ENCODE measurements around the gene COL19A1.
"Not testable (repeated sequence)": the region's sequence is repeated elsewhere in the genome, so short reads cannot be mapped to it uniquely, and the experiment has no call there.

Gene COL19A1

DNA sequence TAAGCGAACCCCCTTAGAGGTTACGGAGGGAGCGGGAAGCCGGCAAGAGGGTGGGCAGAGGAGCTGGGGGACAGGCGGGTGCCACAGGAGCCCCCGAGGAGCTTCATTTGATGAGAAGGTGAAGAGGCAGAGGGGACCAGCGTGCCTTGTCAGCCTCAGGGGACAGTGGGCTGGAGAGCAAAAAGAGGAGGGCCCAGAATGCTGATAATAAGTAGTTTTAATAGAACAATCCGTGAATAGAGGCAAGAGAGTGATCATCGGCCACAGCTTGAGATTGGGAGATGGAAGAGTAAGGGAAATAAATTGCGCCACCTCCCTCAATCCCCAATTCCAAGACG is 1.3 kb downstream of the COL19A1 start:
- no peak for DNase-seq

DNA sequence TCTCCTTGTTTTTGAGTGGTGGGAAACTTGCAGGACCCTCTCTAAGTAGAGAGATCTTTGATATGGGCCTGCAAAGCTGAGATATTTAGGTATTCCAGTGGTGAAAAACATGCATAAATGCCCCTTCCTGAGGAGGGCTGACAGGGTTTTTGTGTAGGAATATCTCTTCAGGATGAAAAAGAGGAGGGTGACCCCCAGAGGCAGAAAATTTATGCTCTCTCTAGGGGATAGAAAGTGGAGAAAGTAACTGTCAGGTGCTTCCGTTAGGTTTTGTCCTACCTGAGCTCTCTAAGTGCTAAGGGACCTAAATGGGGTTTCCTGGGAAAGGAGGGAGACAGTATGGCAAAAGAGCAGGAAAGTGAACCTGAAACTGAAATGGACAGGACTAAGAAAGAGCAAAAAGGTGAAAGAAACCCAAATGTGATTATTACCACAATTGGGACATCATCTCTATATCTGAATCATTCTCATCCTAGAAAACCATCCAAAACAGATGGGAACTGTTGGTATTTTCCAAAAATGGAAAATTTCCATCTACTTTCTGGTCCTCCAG is 2.0 kb downstream of the COL19A1 start:
- DNase-seq: no peak

DNA sequence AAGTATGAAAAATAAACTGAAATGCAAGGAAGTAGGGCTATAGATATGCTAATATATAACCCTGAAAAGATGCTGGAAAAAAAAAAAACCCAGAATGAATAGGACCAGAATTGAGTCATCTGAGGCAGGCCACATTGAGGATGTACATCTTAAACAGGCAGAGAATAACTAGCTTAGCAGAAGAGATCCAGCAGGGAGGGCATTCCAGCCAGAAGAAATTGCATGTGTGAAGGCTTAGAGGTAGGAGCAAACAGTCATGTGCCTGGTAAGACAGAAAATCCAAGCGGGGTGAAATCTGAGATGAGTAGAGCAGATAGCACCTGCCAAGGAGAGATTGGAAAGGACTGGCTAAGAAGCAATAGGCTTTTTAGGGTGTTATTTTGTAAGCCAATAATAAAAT is 2.6 kb downstream of the COL19A1 start:
- no peak for DNase-seq

DNA sequence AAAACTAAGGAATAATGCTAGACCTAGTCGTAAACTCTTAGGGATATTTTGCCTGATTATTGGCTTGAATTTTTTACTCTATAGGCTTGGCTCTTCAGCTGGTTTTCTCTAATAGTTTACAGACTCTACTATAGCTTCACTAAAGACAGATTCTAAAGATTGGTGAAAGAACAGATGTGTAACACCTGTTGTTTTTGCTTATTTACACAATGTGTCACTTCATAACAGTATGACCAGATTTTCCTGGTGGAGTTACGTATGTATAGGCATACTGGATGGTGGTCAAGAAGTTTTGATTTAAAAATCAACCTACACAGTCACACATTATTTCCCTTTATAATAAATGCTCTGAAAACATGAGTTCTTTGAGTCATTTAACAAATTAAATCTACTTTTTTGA is 4.8 kb downstream of the COL19A1 start:
- DNase-seq: no peak

DNA sequence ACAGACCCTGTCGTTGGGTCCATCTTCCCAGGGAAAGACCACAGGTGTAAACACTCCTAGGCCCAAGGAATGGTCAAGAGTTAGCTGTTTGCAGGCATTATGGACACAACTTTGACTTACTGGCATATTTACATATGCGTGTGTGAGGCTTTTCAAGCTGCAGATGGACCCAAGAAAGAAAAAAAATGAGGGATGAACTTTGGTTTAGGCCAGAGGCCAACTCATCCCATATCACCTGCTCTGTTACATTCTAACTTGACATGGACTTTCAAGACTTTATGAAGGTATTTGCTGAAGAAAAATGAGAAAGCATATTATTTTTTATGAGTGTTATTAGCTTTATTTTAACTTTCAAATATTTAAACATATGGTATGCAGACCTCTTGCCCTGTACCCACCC is 6.9 kb downstream of the COL19A1 start:
- DNase-seq: no peak

DNA sequence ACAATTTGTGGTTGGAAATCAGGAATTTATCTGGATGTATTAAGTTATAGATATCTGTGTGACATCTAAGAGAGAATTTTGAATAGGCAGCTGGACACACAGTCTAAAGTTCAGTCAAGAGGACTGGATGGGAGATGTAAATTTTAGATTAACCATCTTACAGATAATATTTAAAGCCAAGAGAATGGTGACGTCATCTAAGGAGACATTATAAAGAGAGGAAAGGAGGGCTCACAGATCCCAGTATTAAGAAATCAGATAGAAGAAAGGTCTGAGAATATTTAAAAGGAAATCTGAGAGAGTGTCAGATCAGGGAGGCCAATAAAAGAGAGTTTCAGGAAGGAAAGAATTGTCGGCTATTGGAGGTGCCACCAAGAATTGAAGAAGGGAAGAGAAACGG is 9.4 kb downstream of the COL19A1 start:
- DNase-seq: no peak

DNA sequence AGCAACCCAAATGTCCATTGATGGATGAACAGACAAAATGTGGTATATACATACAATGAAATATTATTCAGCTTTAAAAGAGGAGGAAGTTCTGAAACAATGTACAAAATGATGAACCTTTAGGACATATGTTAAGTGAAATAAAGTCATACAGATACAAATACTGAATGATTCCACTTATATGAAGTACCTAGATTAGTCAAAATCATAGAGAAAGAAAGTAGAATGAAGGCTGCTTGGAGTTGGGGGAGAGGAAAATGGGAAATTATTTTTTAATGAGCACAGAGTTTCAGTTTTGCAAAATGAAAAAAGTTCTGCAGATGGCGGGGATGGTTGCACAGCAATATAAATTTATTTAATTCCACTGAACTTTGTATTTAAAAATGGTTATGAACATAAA is 12.4 kb downstream of the COL19A1 start:
- no peak for DNase-seq

DNA sequence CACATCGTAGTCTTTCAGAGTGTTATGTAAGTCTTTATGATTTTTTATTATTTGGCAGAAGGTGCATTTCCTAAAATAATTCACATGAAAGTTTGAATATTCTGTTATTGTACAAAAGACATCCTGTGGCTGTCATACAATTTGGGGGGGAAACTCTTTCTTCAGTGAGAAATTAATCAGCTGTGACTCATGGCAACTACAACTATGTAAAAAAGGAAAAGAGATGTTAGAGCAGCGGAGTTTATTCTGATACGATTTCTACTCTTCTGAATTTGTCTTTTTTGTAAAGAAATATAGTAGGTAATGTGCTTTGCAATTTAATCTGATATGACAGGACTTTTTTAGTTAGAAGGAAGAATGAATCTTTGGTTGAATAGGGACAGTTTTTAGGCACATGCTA is 14.2 kb downstream of the COL19A1 start:
- no peak for DNase-seq

DNA sequence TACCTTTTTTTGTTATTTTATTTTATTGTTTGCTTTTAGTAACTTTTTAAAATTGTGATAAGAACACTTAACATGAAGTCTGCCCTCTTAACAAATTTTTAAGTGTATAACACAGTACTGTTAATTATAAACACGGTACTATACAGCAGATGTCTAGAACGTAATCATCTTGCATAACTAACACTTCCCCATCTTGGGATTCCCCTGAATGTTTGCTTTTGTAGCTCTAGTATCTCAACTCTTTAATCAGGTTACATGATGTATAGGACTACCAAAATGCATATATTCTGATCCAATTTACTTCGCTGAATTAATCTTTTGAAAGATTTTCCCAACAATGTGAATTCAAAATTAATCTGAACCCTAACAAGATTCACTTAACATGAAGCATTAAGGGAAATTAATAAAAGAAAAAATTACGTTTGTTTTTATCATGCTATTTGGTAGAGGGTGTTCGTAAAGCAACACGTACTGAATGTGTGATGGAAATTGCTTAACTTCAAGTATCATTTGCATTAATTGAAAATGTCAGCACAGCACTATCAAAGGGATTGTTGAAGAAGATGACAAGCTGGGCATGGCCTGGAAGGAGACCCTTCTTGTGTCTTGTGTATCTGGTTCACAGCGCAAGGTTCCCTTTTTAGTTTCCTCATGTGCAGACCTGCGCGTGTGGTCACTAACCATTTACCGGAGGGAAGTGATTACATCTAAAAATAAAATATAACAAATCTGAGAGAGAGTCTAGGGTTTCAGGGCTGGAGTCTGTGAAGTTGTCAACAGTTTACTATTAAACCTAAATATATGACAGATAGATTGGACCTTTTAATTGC is 15.2 kb downstream of the COL19A1 start:
- DNase-seq: no peak

DNA sequence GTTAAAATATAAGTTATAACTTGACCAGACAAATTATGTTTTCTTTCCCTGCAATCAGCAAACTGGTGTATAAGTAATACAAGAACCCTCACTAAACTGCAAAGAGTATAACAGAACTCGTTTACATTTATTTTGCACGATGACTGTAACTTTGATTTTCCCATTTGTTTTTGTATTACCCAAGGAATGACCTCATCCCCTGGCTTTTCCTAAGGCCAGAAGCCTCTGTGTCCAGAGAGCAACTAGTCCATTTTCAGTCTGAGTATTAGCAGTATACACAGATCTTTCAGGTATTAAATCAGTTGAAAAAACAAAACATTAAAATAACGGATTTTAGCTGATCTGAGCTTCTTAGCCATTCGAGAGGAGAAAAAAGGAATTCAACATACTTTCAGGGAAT is 17.2 kb downstream of the COL19A1 start:
- no peak for DNase-seq

DNA sequence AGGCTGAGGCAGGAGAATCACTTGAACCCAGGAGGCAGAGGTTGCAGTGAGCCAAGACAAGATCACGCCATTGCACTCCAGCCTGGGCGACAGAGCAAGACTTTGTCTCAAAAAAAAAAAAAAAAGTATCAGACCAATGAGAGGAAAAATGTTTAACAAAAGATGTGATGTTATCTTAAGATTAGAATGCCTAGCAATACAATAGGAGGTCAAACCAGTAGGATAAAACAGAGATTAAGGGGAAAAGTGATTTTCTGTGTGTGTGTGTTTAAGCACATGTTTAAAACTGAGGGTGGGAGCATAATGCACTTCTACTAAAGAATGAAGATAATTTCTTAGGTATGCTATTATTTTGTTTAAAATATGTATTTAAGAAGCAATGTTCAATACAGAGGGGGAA is 17.9 kb downstream of the COL19A1 start:
- DNase-seq: no peak

DNA sequence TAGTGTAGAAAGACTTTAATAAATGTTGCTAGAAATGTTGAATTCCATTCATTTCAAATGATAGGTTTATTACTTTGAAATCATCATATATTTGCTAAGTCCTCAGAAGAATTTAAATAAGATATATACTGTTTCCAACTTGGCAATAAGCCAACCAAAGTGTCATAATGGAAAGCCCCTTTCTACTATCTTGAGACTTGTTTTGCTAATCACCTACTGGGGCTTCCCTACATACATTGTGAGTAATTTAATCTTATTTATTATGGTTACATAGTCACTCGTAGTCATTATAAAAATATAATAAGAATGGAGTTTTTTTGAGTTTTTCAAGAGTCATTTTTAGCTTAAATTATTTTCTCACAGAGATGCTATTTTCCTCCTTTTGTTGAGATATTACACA is 20.7 kb downstream of the COL19A1 start:
- no peak for DNase-seq

DNA sequence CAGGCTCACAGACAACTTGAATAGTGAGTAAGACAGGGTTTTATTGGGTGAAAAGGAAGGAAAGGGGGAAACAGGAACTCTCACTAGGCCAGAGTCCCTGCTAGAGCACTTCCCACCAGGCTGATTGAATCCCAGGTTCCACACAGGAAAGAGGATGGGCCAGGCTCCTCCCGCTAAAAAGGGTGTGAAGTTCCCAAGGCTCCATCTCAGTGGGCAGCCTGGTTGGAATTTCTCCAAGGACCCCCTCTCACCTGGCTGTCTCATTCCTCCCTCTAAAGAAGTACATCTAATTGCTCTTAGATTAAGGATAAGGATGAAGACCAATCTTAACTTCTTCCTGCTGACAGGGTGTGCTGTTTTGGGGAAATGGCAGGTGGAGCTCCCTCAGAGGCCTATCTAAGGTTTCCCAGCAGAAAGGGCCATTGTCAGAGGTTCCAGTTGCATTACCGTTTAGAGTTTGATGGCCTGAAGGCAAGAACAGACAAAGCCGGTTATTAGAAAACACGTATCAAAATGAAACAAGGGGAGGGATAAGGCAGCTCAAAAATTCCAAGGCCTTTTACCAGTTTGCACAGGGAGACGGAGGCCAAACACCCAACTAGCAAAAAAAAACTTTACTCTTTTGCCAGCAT is 21.5 kb downstream of the COL19A1 start:
- DNase-seq: no peak

DNA sequence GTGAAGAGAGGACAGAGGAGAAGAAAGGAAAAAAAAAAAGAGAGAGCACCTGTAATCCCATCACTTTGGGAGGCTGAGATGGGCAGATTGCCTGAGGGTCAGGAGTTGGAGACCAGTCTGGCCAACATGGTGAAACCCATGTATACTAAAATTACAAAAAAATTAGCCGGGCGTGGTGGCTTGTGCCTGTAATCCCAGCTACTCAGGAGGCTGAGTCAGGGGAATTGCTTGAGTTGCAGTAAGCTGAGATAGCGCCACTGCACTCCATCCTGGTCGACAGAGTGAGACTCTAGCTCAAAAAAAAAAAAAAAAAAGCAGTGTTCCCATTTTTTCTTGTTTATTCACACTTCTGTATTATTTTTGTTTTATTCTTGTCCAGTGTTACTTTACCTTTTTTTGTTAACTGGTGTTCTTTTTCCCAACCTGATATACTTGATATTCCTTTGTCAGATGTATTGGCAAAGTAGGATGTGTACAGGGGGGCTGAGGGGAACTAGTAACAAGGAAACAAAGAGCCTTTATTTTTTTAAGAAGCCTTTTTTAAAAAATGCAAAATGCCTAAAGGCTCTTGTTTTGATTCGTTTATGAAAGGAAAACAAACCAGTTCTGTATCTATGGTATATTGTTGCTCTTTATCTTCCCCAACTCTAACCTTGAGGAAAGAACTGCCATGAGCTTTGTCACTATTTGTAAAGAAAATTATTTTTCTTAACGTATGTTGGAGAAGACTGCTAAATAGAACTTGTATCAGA is 22.3 kb downstream of the COL19A1 start:
- no peak for DNase-seq

DNA sequence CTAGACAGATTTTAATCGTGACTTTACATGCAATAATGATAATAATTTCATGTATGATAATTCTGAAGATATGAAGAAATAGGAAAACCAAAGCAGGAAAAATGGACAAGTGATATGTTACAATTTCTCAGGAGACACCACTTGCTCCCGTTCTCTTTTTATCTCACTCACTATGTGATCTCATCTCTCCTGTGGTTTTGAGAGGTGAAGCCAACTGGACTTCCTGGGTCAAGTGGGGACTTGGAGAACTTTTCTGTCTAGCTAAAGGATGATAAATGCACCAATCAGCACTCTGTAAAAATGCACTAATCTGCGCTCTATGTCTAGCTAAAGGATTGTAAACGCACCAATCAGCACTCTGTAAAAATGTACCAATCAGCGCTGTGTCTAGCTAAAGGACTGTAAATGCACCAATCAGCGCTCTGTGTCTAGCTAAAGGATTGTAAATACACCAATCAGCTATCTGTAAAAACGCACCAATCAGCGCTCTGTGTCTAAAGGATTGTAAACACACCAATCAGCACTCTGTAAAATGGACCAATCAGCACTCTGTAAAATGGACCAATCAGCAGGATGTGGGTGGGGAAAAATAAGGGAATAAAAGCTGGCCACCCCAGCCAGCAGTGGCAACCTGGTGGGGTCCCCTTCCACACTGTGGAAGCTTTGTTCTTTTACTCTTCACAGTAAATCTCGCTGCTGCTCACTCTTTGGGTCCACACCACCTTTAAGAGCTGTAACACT is 23.0 kb downstream of the COL19A1 start:
- DNase-seq: not testable (repeated sequence)

DNA sequence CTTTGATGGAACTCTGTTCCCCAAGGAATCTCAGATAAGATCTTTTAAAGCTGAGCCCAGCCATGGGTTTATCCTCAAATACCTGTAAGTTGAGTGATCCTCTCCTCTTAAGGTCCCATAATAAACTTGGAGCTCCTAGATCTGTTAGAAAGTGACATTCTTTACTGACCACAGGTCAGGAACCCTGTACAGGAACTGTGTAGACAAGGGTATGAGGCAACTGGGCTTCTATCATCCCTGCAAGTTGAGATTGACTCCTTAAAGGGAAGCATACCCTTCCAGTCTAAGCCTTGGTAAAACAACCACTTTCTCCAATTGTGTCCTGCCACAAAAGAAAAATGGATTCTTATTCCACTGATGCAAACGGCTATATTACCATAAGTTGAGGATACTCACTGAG is 26.2 kb downstream of the COL19A1 start:
- not testable (repeated sequence) for DNase-seq

DNA sequence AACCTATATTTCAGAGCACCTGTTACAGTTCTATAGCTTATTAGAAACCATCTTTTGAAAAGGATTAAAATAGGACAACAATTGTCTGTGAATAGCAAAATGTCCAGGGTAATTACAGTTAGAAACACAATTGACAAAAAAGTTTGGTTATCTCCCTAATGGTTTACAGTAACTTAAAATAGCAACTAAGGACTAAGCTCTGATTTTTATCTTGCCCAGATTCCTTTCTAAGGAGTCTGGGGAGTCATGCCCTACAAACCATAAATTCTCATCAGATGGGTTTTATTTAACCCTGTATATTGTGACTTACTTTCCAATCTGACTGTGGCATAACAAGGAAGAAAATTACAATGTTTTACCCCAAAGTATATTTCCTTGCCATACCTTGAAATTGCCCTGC is 26.9 kb downstream of the COL19A1 start:
- DNase-seq: not testable (repeated sequence)

DNA sequence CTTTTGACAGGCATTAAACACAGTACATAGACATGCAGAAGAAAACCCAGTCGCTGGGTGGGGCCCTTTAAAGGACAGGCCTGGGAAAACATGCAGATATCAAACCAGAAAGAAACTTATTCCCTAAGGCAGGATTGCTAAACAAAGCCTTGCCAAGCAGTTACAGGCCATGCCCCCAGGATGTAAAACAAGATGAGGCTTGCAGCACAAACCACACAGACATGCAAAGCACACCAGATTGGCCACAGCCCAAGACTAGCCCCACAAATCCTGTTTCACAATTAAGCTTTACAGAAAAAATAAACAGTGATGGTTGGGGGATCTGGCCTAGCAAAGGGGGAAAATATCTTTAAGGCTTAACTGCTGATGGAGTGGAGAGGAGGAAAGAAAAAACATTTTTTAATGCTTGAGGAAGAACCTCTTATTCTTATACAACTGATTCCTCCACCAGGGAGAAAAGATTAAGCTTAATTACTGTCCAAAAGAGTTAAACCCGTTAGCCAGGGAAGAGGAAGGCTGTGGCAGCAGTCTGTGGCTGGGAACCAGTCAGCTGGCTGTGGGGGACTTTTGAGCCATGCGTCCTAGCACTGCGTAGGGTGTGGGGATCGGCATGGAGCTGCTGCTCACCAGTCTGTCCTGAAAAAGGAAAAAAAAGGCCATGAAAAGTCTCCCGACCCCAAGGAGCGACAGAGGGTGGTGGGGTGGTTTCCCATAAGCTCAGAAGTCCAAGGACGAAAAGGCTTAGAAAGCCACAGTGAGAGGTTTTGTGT is 28.4 kb downstream of the COL19A1 start:
- DNase-seq: no peak

DNA sequence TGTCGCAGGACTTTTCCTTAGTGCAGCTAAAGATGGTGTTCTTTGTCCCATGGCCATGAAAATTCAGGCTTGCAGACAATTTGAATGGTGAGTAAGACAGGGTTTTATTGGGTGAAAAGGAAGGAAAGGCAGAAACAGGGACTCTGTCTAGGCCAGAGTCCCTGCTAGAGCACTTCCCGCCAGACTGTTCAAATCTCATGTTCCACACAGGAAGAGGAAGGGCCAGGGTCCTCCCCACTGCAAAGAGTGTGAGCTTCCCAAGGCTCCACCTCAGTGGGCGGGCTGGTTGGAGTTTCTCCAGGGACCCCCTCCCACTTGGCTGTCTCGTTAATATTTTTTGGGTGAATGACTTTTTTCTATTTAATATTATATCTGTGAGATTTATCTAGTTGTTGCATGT is 29.0 kb downstream of the COL19A1 start:
- no peak for DNase-seq

DNA sequence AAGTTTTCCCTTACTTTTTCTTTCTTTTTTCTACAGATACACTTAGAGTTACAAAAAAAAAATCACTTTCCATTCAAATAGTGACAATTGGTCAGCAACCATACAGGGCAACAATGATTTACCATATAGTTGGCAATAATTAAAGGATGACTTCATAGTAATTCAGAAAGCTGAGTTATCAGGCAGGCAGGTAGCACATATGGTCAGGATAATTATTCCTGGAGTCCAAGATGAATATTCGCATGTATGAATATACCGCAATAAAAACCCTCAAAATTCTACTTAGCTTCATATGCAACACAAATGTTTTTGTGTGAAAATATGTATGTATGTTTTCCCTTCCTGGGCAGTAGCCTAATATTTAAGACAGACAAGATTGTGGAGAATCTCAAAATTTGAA is 34.5 kb downstream of the COL19A1 start:
- no peak for DNase-seq

DNA sequence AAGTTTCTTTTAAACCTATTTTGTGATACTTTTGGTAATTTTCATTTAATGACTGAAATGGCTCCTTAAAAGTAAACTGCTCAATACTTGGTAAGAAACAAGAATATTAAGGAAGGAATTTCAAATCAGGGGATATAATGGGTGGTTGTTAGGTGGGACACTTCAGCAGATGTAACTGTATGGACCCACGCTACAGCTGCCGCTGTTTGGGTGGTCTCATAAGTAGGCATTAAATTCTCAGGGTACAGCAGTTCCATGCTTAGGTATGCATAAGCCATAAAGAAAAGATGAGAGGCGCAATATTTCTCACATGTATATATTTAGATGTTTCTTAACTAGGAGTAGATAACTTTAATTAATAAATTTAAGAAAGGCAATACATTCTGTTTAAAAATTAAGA is 35.0 kb downstream of the COL19A1 start:
- DNase-seq: no peak

DNA sequence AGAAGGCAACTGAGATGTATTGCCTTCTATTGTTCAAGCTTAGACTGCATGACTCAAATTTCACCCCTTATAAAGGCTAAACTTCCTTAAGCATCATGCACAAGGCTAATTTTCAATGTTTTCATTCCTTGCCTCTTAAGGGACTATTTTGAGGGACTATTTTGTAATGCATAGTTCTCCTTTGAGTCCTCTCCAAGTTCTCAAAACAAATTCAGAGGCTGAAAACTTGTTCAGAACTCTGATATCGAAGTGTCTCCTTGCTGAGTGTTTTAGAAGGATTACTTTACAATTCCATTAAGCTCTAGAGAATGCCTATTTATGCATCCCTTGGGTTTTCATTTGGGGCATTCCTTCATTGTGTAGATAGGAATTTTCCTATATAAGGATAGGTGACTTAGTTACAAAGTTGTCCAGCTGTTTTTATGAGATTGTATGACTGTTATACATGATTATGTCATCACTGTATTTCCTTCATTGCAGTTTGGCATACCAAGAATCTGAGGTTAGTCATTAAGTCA is 41.7 kb downstream of the COL19A1 start:
- no peak for DNase-seq

Measured in activated CD8-positive, alpha-beta memory T cell treated with anti-CD3 and anti-CD28 coated beads for 24 hours (primary cell).